Measurements from ENCODE around the gene PRR19.
A peak's percentile ranks its signal among the peaks of the same experiment; 100 is the strongest.

PRR19 gene

GRCh38 chr19:42295342-42295741, 6.6 kb upstream of the PRR19 start:
- no peak for DNase-seq (ENCODE audit: low read depth, low spot score)

- peak; percentile 83 for DNase-seq (ENCODE audit: low read depth, low spot score)
Measured at GRCh38 chr19:42295831-42296525, 6.0 kb upstream of the PRR19 start.

GRCh38 chr19:42297039-42297438, 4.9 kb upstream of the PRR19 start:
- no peak for DNase-seq (ENCODE audit: low read depth, low spot score)

- no peak for DNase-seq (ENCODE audit: low read depth, low spot score)
Measured at GRCh38 chr19:42303101-42303464, 1.2 kb downstream of the PRR19 start.

GRCh38 chr19:42303876-42304275, 1.9 kb downstream of the PRR19 start:
- DNase-seq (ENCODE audit: low read depth, low spot score) = no peak

- DNase-seq (ENCODE audit: low read depth, low spot score) = no peak
Measured at GRCh38 chr19:42306646-42307045, 4.7 kb downstream of the PRR19 start.

- DNase-seq (ENCODE audit: low read depth, low spot score) = no peak
Measured at GRCh38 chr19:42309686-42310085, 7.8 kb downstream of the PRR19 start.

GRCh38 chr19:42311657-42312056, 9.7 kb downstream of the PRR19 start:
- DNase-seq (ENCODE audit: low read depth, low spot score) = no peak

GRCh38 chr19:42312370-42312769, 10.4 kb downstream of the PRR19 start:
- DNase-seq (ENCODE audit: low read depth, low spot score) = no peak

GRCh38 chr19:42313096-42313839, 11.3 kb downstream of the PRR19 start, which contains the start of gene TMEM145:
Gene TMEM145 (plus strand): TSS chr19:42313309. CDS start chr19:42313377, 68 bp downstream.
- DNase-seq (ENCODE audit: low read depth, low spot score) = no peak

- DNase-seq (ENCODE audit: low read depth, low spot score) = no peak
Measured at GRCh38 chr19:42313840-42314755, 12.2 kb downstream of the PRR19 start.

GRCh38 chr19:42315024-42315423, 13.1 kb downstream of the PRR19 start:
- DNase-seq (ENCODE audit: low read depth, low spot score) = no peak

GRCh38 chr19:42316223-42317211, 14.6 kb downstream of the PRR19 start:
- DNase-seq (ENCODE audit: low read depth, low spot score) = no peak

GRCh38 chr19:42317535-42317934, 15.6 kb downstream of the PRR19 start:
- DNase-seq (ENCODE audit: low read depth, low spot score) = no peak

GRCh38 chr19:42322305-42322704, 20.4 kb downstream of the PRR19 start:
- no peak for DNase-seq (ENCODE audit: low read depth, low spot score)

GRCh38 chr19:42323473-42323851, 21.5 kb downstream of the PRR19 start:
- DNase-seq (ENCODE audit: low read depth, low spot score) = no peak

- no peak for DNase-seq (ENCODE audit: low read depth, low spot score)
Measured at GRCh38 chr19:42323852-42324654, 22.1 kb downstream of the PRR19 start.

GRCh38 chr19:42324655-42325307, 22.8 kb downstream of the PRR19 start:
- no peak for DNase-seq (ENCODE audit: low read depth, low spot score)

- DNase-seq (ENCODE audit: low read depth, low spot score) = peak; percentile 95
Measured at GRCh38 chr19:42325308-42325895, 23.5 kb downstream of the PRR19 start, which contains the start of gene MEGF8. Gene MEGF8 (plus strand): TSS chr19:42325635. CDS start chr19:42326244, 609 bp downstream.
